Muscle of back (tissue), 11 donors: ENCODE measurements around the gene PIWIL4. TPM values are rescaled to one million over a fixed set of nuclear protein-coding genes. Genes with fewer than 3 reads are reported as not detected.

ENCODE experiments used
- DNase-seq, 3 donors: peaks; one replicate each; pipeline versions ENCODE4 v3.0.0 to v3.0.0-alpha.2; 2013
- polyA plus RNA-seq, 10 donors: library from polyadenylated mRNA; unstranded; fragments of 120-200 nt; gene quantifications; one replicate each; pipeline ENCODE4 v1.2.1, GENCODE V29; 2013; ENCODE audit not compliant: insufficient read length in 10 of 10

The PIWIL4 gene
- polyA plus RNA-seq, 10 donors = 3.1 to 6.8 (median 4.6) TPM

- no peak for DNase-seq
Observed at GRCh38 chr11:94662846-94663390, 95.8 kb downstream of the PIWIL4 start.

GRCh38 chr11:94664346-94664745 is 97.2 kb downstream of the PIWIL4 start:
- no peak for DNase-seq

GRCh38 chr11:94665116-94665659 is 98.0 kb downstream of the PIWIL4 start:
- no peak for DNase-seq

GRCh38 chr11:94666792-94667721 is 99.9 kb downstream of the PIWIL4 start:
- no peak for DNase-seq

GRCh38 chr11:94668212-94668793 is 101.1 kb downstream of the PIWIL4 start:
- DNase-seq = no peak

- no peak for DNase-seq
Observed at GRCh38 chr11:94669023-94669422, 101.9 kb downstream of the PIWIL4 start.

Other genes with a start within 250 kb of the PIWIL4 start
- under 1 TPM in 9 of 10 donors, not detected in 1; 0.09 to 0.39 (median 0.17) TPM for gene GPR83, start 165.9 kb upstream of the PIWIL4 start, polyA plus RNA-seq
- gene MRE11, start 73.5 kb upstream of the PIWIL4 start, polyA plus RNA-seq = 10 to 100 TPM; 11.4 to 16.6 (median 14.8) TPM
- 10 to 100 TPM; 10.4 to 15.8 (median 13.1) TPM for gene ANKRD49, start 73.4 kb upstream of the PIWIL4 start, polyA plus RNA-seq
- gene C11orf97, start 54.9 kb upstream of the PIWIL4 start, polyA plus RNA-seq = not detected
- gene FUT4, start 23.4 kb upstream of the PIWIL4 start, polyA plus RNA-seq = 1 to 10 TPM; 5.6 to 7.4 (median 6.3) TPM
- 10 to 100 TPM; 46.3 to 70.2 (median 57.4) TPM for gene AMOTL1, start 201.0 kb downstream of the PIWIL4 start, polyA plus RNA-seq